ENCODE measurements around the gene SCN4B. TPM values are rescaled to one million over a fixed set of nuclear protein-coding genes. Genes with fewer than 3 reads are reported as not detected.

SCN4B gene
- total RNA-seq, 3 donors from 2014 or later (not counting 1 experiment from before 2014, with no cell fraction given): 0.33 TPM; not detected in 2

DNA sequence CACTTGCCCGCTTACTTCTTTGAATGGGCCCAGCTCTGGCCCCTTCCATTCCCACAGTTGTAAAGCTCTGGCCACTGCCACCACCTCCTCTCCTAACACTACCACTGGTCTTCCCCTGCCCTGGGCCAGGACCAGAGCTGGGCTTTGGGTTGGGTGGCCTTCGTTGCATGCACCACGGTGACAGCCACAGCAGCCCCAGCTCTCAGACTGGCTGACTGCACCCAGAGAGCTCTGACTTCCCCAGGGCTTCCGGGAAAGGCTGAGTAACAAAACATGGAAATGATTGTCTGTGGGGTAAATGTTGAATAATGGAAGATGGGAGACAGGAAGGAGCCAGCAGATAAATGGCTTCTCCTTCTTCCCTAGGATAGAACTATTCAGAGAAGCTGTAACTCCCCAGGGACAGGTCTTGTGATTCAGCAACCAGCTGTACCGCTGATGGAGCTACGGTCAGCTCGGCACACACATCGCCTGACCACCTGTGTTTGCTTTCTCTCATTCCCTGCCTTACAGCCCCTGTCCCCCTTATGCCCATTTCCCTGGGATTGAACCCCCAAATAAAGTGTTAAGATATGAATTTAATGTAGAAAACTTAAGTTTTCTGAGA, 27.6 kb downstream of the SCN4B start:
- intact Hi-C loops (cut with micrococcal nuclease): no loop called here
- Mint-ChIP-seq H3K4me3 (no peak overlapping the region), H3K9me3 (peaks cover 0 to 2% of the 10 kb centered on the region in 2 donors), H3K4me1 (no peaks in the 10 kb centered on the region), H3K27ac (no peak overlapping the region), H3K36me3 (no peaks in the 10 kb centered on the region), H3K27me3 (ENCODE audit: low read depth in 2 of 2) (peaks cover 0 to 8% of the 10 kb centered on the region in 2 donors)
- ATAC-seq: no peak
- Histone ChIP-seq H3K9me3 (ENCODE audit: control insufficient read depth, insufficient read depth, low read length) (no peaks in the 10 kb centered on the region), H3K27me3 (ENCODE audit: control insufficient read depth, insufficient read depth, low read length) (no peaks in the 10 kb centered on the region), H3K36me3 (ENCODE audit: control insufficient read depth, insufficient read depth, low read length) (no peaks in the 10 kb centered on the region), H3K4me1 (ENCODE audit: control insufficient read depth, insufficient read depth, low read length) (peaks cover 3% of the 10 kb centered on the region), H3K27ac (ENCODE audit: low read length) (no peak overlapping the region), H3K4me3 (ENCODE audit: low read length) (no peak overlapping the region)
- TF ChIP-seq, protein P1, sequence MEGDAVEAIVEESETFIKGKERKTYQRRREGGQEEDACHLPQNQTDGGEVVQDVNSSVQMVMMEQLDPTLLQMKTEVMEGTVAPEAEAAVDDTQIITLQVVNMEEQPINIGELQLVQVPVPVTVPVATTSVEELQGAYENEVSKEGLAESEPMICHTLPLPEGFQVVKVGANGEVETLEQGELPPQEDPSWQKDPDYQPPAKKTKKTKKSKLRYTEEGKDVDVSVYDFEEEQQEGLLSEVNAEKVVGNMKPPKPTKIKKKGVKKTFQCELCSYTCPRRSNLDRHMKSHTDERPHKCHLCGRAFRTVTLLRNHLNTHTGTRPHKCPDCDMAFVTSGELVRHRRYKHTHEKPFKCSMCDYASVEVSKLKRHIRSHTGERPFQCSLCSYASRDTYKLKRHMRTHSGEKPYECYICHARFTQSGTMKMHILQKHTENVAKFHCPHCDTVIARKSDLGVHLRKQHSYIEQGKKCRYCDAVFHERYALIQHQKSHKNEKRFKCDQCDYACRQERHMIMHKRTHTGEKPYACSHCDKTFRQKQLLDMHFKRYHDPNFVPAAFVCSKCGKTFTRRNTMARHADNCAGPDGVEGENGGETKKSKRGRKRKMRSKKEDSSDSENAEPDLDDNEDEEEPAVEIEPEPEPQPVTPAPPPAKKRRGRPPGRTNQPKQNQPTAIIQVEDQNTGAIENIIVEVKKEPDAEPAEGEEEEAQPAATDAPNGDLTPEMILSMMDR (IDR thresholded peaks at IDR 0.05): no peak
- WGBS (ENCODE audit: insufficient coverage): 83% methylated on average over 8 of the region's 8 CpGs
- no peak for DNase-seq

DNA sequence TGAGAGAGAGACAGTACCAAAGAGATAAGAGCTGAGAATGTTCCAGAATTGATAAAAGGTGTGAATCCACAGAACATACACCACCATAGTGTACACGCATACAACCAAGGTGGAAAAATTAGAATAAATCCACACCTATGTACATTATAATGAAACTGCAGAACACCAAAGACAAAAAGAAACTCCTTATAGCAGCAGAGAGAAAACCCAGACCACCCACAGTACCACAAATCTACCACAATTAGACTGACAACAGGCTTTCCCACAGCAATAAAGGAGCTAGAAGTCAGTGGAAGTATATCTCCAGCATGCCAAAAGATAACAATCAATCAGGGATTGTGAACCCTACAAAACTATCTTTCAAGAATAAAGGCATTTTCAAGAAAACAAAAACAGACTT, 31.8 kb downstream of the SCN4B start:
- no peak overlapping the region for H3K27ac ChIP-seq (ENCODE audit: low read length)
- H3K4me1 Mint-ChIP-seq: no peaks in the 10 kb centered on the region
- no peaks in the 10 kb centered on the region for H3K27me3 ChIP-seq (ENCODE audit: control insufficient read depth, insufficient read depth, low read length)
- no CpG with 5 or more reads among the region's 1 CpG for WGBS (ENCODE audit: insufficient coverage)
- H3K27me3 Mint-ChIP-seq (ENCODE audit: low read depth in 2 of 2): peaks cover 6 to 13% of the 10 kb centered on the region in 2 donors
- H3K4me1 ChIP-seq (ENCODE audit: control insufficient read depth, insufficient read depth, low read length): no peaks in the 10 kb centered on the region
- H3K36me3 ChIP-seq (ENCODE audit: control insufficient read depth, insufficient read depth, low read length): no peaks in the 10 kb centered on the region
- no peaks in the 10 kb centered on the region for H3K9me3 ChIP-seq (ENCODE audit: control insufficient read depth, insufficient read depth, low read length)
- TF ChIP-seq, protein P1 (IDR thresholded peaks at IDR 0.05): no peak
- no peak for ATAC-seq
- peaks cover 0 to 2% of the 10 kb centered on the region in 2 donors for H3K9me3 Mint-ChIP-seq
- H3K36me3 Mint-ChIP-seq: no peaks in the 10 kb centered on the region
- intact Hi-C loops (cut with micrococcal nuclease): no loop called here
- no peak for DNase-seq
- no peak overlapping the region for H3K4me3 ChIP-seq (ENCODE audit: low read length)
- no peak overlapping the region for H3K4me3 Mint-ChIP-seq
- H3K27ac Mint-ChIP-seq: no peak overlapping the region

DNA sequence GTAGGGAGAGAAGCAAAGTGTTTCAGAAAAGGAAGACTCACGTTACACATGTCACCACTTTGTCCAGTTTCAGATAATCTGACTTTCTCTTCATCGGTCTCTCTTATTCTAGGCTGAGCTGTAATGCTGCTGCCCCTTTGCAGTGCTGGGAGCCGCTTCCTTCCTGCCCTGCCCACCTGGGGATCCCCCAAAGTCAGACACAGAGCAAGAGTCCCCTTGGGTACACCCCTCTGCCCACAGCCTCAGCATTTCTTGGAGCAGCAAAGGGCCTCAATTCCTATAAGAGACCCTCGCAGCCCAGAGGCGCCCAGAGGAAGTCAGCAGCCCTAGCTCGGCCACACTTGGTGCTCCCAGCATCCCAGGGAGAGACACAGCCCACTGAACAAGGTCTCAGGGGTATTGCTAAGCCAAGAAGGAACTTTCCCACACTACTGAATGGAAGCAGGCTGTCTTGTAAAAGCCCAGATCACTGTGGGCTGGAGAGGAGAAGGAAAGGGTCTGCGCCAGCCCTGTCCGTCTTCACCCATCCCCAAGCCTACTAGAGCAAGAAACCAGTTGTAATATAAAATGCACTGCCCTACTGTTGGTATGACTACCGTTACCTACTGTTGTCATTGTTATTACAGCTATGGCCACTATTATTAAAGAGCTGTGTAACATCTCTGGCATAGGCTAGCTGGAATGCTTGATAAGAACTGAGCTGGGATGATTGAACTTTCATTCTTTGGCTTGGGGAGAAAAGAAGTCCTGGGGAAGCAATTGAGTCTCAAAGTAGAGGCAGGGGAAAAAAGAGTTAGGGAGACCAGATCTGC, 34.6 kb downstream of the SCN4B start:
- H3K4me3 Mint-ChIP-seq: no peak overlapping the region
- TF ChIP-seq, protein P1 (IDR thresholded peaks at IDR 0.05): no peak
- no peaks in the 10 kb centered on the region for H3K4me1 ChIP-seq (ENCODE audit: control insufficient read depth, insufficient read depth, low read length)
- ATAC-seq (no peak), DNase-seq (peak in 1 of 2 donors; percentile 16)
- peaks cover 0 to 11% of the 10 kb centered on the region in 2 donors for H3K4me1 Mint-ChIP-seq
- no peaks in the 10 kb centered on the region for H3K36me3 Mint-ChIP-seq
- no peak overlapping the region for H3K27ac ChIP-seq (ENCODE audit: low read length)
- H3K27ac Mint-ChIP-seq: no peak overlapping the region
- WGBS (ENCODE audit: insufficient coverage): 58% methylated on average over 9 of the region's 9 CpGs
- H3K9me3 ChIP-seq (ENCODE audit: control insufficient read depth, insufficient read depth, low read length): no peaks in the 10 kb centered on the region
- H3K4me3 ChIP-seq (ENCODE audit: low read length): no peak overlapping the region
- intact Hi-C loops (cut with micrococcal nuclease): no loop called here
- peaks cover 16 to 19% of the 10 kb centered on the region in 2 donors for H3K27me3 Mint-ChIP-seq (ENCODE audit: low read depth in 2 of 2)
- peaks cover 0 to 2% of the 10 kb centered on the region in 2 donors for H3K9me3 Mint-ChIP-seq
- H3K36me3 ChIP-seq (ENCODE audit: control insufficient read depth, insufficient read depth, low read length): no peaks in the 10 kb centered on the region
- H3K27me3 ChIP-seq (ENCODE audit: control insufficient read depth, insufficient read depth, low read length): no peaks in the 10 kb centered on the region
